PC-3 (cell line): ENCODE data around the gene CCM2. TPM values are rescaled to one million over a fixed set of nuclear protein-coding genes. Genes with fewer than 3 reads are reported as not detected.

ENCODE experiments used
- ATAC-seq: fragments of 200-7000 bp; cut with Tn5 transposase; 2 replicates; pipeline ENCODE4 v1.9.1; 2020; ENCODE audit warnings: mild to moderate bottlenecking, moderate library complexity
- BruUV-seq: library from RNA; stranded (reverse); fragments of 400-500 nt; replicated peaks from 2 replicates; lab custom pipeline; 2021; lab: Mats Ljungman, UMichigan
- CTCF ChIA-PET: fragments of 300-600 bp; sonication (Branson Sonifier 250); formaldehyde crosslinking; loops from one replicate; lab custom pipeline; 2022; ENCODE audit warnings: antibody characterized with exemption; lab: Charles Lee
- POLR2A ChIA-PET: fragments of 300-600 bp; sonication (Branson Sonifier 250); formaldehyde crosslinking; loops from one replicate; lab custom pipeline; 2022; ENCODE audit warnings: antibody characterized with exemption; ENCODE audit not compliant: unreplicated experiment; lab: Charles Lee
- DNase-seq: peaks from one replicate; pipeline ENCODE4 v3.0.0-alpha.2; 2015
- H2AFZ ChIP-seq: fragments of 300-600 bp; sonication (generic); 2 replicates; pipeline ENCODE4 v1.6.0; 2016; ENCODE audit warnings: antibody characterized with exemption, low read length
- H3F3A ChIP-seq: fragments of 300-600 bp; sonication (generic); one replicate; pipeline ENCODE4 v1.6.0; 2017; ENCODE audit warnings: antibody characterized with exemption, low read length, control low read depth, mild to moderate bottlenecking; ENCODE audit not compliant: unreplicated experiment
- H3K27ac ChIP-seq: fragments of 300-600 bp; sonication (generic); 2 replicates; pipeline ENCODE4 v1.5.1; 2016; ENCODE audit warnings: mild to moderate bottlenecking, low read length
- H3K27me3 ChIP-seq: fragments of 300-600 bp; sonication (generic); 2 replicates; pipeline ENCODE4 v1.6.1; 2016; ENCODE audit warnings: low read length, mixed read lengths
- H3K36me3 ChIP-seq: fragments of 300-600 bp; sonication (generic); 2 replicates; pipeline ENCODE4 v1.6.1; 2016; ENCODE audit warnings: low read depth, mixed run types, low read length, mixed read lengths
- H3K4me1 ChIP-seq: fragments of 300-600 bp; sonication (generic); 2 replicates; pipeline ENCODE4 v1.5.1; 2016; ENCODE audit warnings: low read length; ENCODE audit not compliant: insufficient read depth
- H3K4me2 ChIP-seq: fragments of 300-600 bp; sonication (generic); 2 replicates; pipeline ENCODE4 v1.6.0; 2016; ENCODE audit warnings: low read length
- H3K4me3 ChIP-seq: fragments of 300-600 bp; sonication (generic); 2 replicates; pipeline ENCODE4 v1.5.1; 2016; ENCODE audit warnings: mild to moderate bottlenecking, low read length, mixed read lengths
- H3K79me2 ChIP-seq: fragments of 300-600 bp; sonication (generic); 2 replicates; pipeline ENCODE4 v1.6.1; 2017; ENCODE audit warnings: low read length, mixed read lengths
- H3K9ac ChIP-seq: fragments of 300-600 bp; sonication (generic); 2 replicates; pipeline ENCODE4 v1.6.0; 2016; ENCODE audit warnings: mild to moderate bottlenecking, low read length
- H3K9me2 ChIP-seq: fragments of 300-600 bp; sonication (generic); replicated peaks from 2 replicates; pipeline ENCODE4 v1.6.1; 2016; ENCODE audit warnings: mixed run types, low read length, mixed read lengths
- H3K9me3 ChIP-seq: fragments of 300-600 bp; sonication (generic); 2 replicates; pipeline ENCODE4 v1.6.1; 2016; ENCODE audit warnings: low read length, mixed read lengths
- H4K20me1 ChIP-seq: fragments of 300-600 bp; sonication (generic); 2 replicates; pipeline ENCODE4 v1.6.1; 2016; ENCODE audit warnings: low read length, mixed read lengths
- EZH2 ChIP-seq: fragments of 300-600 bp; sonication (generic); IDR thresholded peaks from one replicate; pipeline ENCODE4 v1.6.1; 2017; ENCODE audit warnings: antibody characterized with exemption, mild to moderate bottlenecking, low read length; ENCODE audit not compliant: unreplicated experiment
- EZH2phosphoT487 ChIP-seq: fragments of 300-600 bp; sonication (generic); IDR thresholded peaks from 2 replicates; pipeline ENCODE4 v1.6.1; 2018; ENCODE audit warnings: mild to moderate bottlenecking, antibody characterized with exemption, low read length, borderline replicate concordance
- intact Hi-C: fragments of 100-400 bp; cut with micrococcal nuclease; formaldehyde crosslinking; loops from 2 replicates; pipeline ENCODE4 v1.9.0; 2023
- total RNA-seq: library from RNA; depleted of rRNA; stranded (reverse); fragments of >200 nt; gene quantifications from 2 replicates; pipeline ENCODE4 v1.2.3, GENCODE V29; 2014
- TF ChIP-seq, protein P1 (sequence below): fragments of 300-600 bp; sonication (generic); conservative IDR thresholded peaks from 2 replicates; pipeline ENCODE4 v1.5.1; 2017; ENCODE audit warnings: antibody characterized with exemption, low read depth, mild to moderate bottlenecking, low read length

CCM2 gene
- total RNA-seq, 1 experiment from 2014 or later = 56.6 TPM

DNA sequence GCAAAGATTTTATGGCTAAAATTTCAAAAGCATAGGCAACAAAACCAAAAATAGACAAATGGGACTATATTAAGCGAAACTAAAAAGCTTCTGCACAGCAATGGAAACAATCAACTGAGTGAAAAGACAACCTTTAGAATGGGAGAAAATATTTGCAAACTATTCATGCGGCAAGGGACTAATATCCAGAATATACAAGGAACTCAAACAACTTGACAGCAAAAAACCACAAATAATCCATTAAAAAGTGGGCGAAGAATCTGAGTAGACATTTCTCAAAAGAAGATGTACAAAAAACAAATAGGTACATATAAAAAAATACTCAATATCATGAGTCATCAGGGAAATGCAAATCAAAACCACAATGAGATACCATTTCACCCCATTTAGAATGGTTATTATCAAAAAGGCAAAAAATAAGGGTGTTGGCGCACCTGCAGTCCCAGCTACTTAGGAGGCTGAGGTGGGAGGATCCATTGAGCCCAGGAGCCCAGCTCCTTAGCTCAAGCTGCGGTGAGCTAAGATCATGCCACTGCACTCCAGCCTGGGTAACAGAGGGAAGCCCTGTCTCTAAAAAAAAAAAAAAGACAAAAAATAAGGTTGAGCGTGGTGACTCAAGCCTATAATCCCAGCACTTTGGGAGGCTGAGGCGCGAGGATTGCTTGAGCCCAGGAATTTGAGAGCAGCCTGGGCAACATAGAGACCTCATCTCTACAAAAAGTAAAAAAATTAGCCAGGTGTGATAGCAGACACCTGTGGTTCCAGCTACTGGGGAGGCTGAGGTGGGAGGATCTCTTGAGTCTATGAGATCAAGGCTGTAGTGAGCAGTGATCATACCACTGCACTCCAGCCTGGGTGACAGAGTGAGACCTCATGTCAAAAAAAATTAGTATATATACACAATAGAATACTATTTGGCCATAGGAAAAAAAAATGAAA lies 4.2 kb upstream of the CCM2 start:
- Histone ChIP-seq H3K4me1 (peaks cover 13% of the 10 kb centered on the region), H3K9me2 (no peaks in the 10 kb centered on the region), H3K4me2 (no peak overlapping the region), H3F3A (no peaks in the 10 kb centered on the region), H3K27ac (no peak overlapping the region), H3K9ac (no peak overlapping the region), H3K27me3 (no peaks in the 10 kb centered on the region), H3K36me3 (no peaks in the 10 kb centered on the region), H3K79me2 (peaks cover 5% of the 10 kb centered on the region), H3K4me3 (no peak overlapping the region), H3K9me3 (no peaks in the 10 kb centered on the region), H4K20me1 (no peaks in the 10 kb centered on the region), H2AFZ (no peak overlapping the region)
- intact Hi-C loops = loop anchor here (5.0 kb wide), 1 partner anchor 139 kb away; no protein-coding TSS in a partner anchor
- no peak for DNase-seq
- POLR2A ChIA-PET = interaction anchor here (1.1 kb wide), 1 partner anchor 22 kb away, joined by 5 read pairs; no protein-coding TSS in a partner anchor
- TF ChIP-seq EZH2 = no peak
- TF ChIP-seq, protein P1, sequence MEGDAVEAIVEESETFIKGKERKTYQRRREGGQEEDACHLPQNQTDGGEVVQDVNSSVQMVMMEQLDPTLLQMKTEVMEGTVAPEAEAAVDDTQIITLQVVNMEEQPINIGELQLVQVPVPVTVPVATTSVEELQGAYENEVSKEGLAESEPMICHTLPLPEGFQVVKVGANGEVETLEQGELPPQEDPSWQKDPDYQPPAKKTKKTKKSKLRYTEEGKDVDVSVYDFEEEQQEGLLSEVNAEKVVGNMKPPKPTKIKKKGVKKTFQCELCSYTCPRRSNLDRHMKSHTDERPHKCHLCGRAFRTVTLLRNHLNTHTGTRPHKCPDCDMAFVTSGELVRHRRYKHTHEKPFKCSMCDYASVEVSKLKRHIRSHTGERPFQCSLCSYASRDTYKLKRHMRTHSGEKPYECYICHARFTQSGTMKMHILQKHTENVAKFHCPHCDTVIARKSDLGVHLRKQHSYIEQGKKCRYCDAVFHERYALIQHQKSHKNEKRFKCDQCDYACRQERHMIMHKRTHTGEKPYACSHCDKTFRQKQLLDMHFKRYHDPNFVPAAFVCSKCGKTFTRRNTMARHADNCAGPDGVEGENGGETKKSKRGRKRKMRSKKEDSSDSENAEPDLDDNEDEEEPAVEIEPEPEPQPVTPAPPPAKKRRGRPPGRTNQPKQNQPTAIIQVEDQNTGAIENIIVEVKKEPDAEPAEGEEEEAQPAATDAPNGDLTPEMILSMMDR = no peak
- no peak for TF ChIP-seq EZH2phosphoT487
- BruUV-seq = no TSS peak
- ATAC-seq = no peak
- CTCF ChIA-PET = no interaction called here

DNA sequence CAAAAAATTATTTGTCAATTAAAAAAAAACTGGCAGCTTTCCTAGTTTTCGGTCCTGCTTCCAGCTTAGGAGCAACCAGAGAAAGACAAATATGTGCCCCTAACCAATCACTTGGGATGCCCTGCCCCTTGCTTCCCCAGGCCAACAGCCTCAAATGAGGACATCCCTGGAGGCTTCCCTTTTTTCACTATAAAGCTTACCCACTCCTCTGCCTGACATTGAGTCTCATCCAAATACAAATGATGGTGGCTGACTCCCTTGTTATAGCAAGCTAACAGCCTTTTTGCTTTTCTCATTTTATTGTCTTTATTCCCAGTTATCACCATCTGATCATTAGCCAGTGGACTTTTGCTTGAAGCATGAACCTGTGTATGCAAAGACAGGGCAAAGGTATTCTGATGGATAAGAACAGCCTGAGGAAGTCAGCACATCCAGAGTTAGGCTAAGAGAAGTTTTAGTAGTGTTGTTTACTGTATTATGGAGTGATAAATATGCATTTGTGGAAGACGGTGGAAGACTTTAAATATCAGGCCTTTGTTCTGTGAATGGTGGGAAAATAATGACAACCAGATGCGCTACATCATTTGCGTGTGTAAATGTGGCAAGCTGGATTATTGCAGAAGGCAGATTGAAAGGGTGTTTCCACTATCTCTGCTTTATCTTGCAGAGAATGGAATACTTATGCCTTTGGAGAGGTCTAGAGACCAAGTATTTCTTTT lies 1.7 kb upstream of the CCM2 start:
- H3K27ac ChIP-seq = no peak overlapping the region
- intact Hi-C loops = loop anchor here (5.0 kb wide), 1 partner anchor 141 kb away; no protein-coding TSS in a partner anchor
- CTCF ChIA-PET = interaction anchor here (1.4 to 1.5 kb wide), 2 partner anchors 12 to 25 kb away, joined by 14 to 15 read pairs; no protein-coding TSS in a partner anchor

More for the DNA sequence above, 1.7 kb upstream of the CCM2 start:
- peaks cover 23% of the 10 kb centered on the region for H3K4me1 ChIP-seq
- H3K9ac ChIP-seq = peak overlapping the region; percentile 78; the same call in 1 of the 2 replicates
- no peaks in the 10 kb centered on the region for H3K9me2 ChIP-seq
- H3K4me2 ChIP-seq = peak overlapping the region; percentile 93
- peak overlapping the region; percentile 94 for H3K4me3 ChIP-seq
- no peaks in the 10 kb centered on the region for H3K9me3 ChIP-seq
- H3F3A ChIP-seq = no peaks in the 10 kb centered on the region
- TF ChIP-seq EZH2phosphoT487 = no peak
- TF ChIP-seq, protein P1 = no peak
- no peak for TF ChIP-seq EZH2
- H4K20me1 ChIP-seq = no peaks in the 10 kb centered on the region
- H3K79me2 ChIP-seq = peaks cover 30% of the 10 kb centered on the region
- peak overlapping the region; percentile 99 for H2AFZ ChIP-seq
- no TSS peak for BruUV-seq
- no peaks in the 10 kb centered on the region for H3K27me3 ChIP-seq
- POLR2A ChIA-PET = no interaction called here
- ATAC-seq (no peak), DNase-seq (no peak)
- no peaks in the 10 kb centered on the region; the same call in 1 of the 2 replicates for H3K36me3 ChIP-seq
